GM06990 (cell line): ENCODE data around the gene SLC30A5.
"Not testable (repeated sequence)": the region's sequence is repeated elsewhere in the genome, so short reads cannot be mapped to it uniquely, and the experiment has no call there.

Experiments used
- DNase-seq: peaks from one replicate; pipeline ENCODE4 v3.0.0-alpha.2; 2011; ENCODE audit not compliant: insufficient read length; ENCODE audit errors: extremely low read depth
- H3K27me3 ChIP-seq: replicated peaks from 2 replicates; pipeline ENCODE4 v1.6.0; 2011; ENCODE audit warnings: low read length; ENCODE audit not compliant: control insufficient read depth, insufficient read depth
- H3K36me3 ChIP-seq: 2 replicates; pipeline ENCODE4 v1.5.1; 2011; ENCODE audit warnings: low read length; ENCODE audit not compliant: control insufficient read depth, insufficient read depth
- H3K4me3 ChIP-seq: replicated peaks from 2 replicates; pipeline ENCODE4 v1.5.1; 2011; ENCODE audit warnings: low read depth, mild to moderate bottlenecking, control low read depth, low read length
- CTCF ChIP-seq: IDR thresholded peaks from 2 replicates; pipeline ENCODE4 v1.5.1; 2011; ENCODE audit warnings: low read length, control low read depth, mild to moderate bottlenecking, inconsistent platforms; ENCODE audit not compliant: insufficient read depth, poor library complexity, severe bottlenecking

The SLC30A5 gene

DNA sequence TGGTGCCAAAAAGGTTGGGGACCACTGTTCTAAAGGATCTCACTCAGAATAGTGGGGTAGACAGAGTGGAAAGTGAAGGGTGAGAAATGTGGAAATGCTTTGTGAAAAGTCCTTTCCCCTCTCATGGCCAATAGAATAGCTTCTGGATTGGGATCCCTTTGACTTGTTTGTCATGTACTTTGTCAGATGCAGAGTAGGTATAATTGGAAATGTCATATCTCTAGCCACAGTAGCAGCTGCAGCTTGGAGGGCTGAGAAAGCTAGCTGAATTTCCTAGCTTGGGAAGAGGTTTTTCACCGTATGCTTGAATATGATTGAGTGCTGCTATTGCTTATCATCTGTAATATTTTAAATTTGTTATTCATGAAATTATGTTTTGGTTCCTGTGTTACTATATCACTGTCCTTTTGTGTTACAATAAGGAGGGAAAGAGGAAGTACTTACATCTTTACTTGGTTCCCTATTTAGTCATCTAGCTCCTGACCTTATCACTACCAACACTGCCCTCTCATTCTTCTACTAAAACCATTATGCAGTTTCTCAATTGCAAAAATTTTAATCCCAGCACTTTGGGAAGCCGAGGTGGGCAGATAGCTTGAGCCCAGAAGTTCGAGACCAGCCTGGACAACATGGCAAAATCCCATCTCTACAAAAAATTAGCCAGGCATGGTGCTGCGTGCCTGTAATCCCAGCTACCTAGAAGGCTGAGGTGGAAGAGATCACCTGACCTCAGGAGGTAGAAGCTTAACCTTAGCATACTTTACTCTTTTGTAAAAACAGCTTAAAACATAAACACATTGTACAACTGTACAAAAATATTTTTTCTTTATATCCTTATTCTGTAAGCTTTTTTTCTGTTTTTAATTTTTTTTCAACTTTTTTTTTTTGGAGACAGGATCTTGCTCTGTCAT lies 12.4 kb downstream of the SLC30A5 start:
- Histone ChIP-seq H3K27me3 (no peaks in the 10 kb centered on the region), H3K36me3 (peaks cover 7% of the 10 kb centered on the region), H3K4me3 (no peak overlapping the region)
- DNase-seq: peak; percentile 16
- no peak for TF ChIP-seq CTCF

DNA sequence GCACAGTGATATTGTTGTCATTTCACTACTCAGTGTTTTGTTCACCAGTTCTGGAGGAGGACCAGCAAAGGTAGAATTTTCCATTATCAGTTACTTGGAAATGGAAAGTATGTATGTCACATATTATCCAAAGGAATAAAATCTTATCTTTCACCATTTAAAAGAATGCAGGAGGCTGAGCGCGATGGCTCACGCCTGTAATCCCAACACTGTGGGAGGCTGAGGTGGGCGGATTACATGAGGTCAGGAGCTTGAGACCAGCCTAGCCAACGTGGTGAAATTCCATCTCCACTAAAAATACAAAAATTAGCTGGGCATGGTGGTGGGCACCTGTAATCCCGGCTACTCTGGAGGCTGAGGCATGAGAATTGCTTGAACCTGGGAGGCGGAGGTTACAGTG lies 14.6 kb downstream of the SLC30A5 start:
- H3K27me3 ChIP-seq, H3K4me3 ChIP-seq, H3K36me3 ChIP-seq, DNase-seq: not testable (repeated sequence)

GRCh38 chr5:69113851-69114250 lies 20.0 kb downstream of the SLC30A5 start:
- no peak for DNase-seq
- no peaks in the 10 kb centered on the region for H3K27me3 ChIP-seq
- no peak for TF ChIP-seq CTCF
- no peak overlapping the region for H3K4me3 ChIP-seq
- peaks cover 2% of the 10 kb centered on the region for H3K36me3 ChIP-seq

DNA sequence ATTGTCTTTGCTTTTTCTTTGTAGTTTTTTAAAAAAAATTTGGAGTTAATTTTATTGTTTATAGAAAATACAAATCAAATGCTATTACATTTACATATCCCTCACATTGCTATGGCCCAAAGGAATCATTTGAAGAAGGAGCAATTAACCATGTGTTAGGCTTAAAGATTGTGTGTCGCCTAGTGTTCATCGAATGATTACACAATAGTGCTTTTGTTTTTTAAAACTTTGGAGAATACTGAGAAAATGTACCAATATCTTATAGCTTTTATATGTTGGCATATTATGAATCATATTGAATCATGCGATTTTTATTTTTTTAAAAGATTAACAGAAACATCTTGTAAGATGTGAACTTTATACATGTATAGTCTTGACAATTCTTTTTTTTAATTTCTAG lies 21.7 kb downstream of the SLC30A5 start:
- no peak for TF ChIP-seq CTCF
- no peaks in the 10 kb centered on the region; the same call in none of the 2 replicates for H3K36me3 ChIP-seq
- DNase-seq: no peak
- H3K27me3 ChIP-seq: no peaks in the 10 kb centered on the region
- H3K4me3 ChIP-seq: no peak overlapping the region

DNA sequence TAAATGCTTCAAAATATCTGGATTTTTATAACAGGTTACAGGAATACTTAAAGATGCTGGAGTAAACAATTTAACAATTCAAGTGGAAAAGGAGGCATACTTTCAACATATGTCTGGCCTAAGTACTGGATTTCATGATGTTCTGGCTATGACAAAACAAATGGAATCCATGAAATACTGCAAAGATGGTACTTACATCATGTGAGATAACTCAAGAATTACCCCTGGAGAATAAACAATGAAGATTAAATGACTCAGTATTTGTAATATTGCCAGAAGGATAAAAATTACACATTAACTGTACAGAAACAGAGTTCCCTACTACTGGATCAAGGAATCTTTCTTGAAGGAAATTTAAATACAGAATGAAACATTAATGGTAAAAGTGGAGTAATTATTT lies 35.6 kb downstream of the SLC30A5 start:
- TF ChIP-seq CTCF: no peak
- DNase-seq: no peak
- Histone ChIP-seq H3K36me3 (no peaks in the 10 kb centered on the region; the same call in none of the 2 replicates), H3K4me3 (no peak overlapping the region), H3K27me3 (no peaks in the 10 kb centered on the region)

GRCh38 chr5:69130241-69130640 lies 36.4 kb downstream of the SLC30A5 start:
- no peaks in the 10 kb centered on the region for H3K27me3 ChIP-seq
- no peaks in the 10 kb centered on the region; the same call in none of the 2 replicates for H3K36me3 ChIP-seq
- TF ChIP-seq CTCF: no peak
- no peak overlapping the region for H3K4me3 ChIP-seq
- DNase-seq: no peak
